DMS 273 treated with DMSO at 0.1 percent for 48 hours (cell line): Measurements from ENCODE around the gene PLXNA1.

ENCODE experiments used
- DNase-seq: peaks from one replicate; lab custom pipeline; 2025; lab: John Stamatoyannopoulos, UW

PLXNA1 gene

GRCh38 chr3:126952983-126953660, 29.8 kb upstream of the PLXNA1 start:
- DNase-seq = no peak

- no peak for DNase-seq
Measured at GRCh38 chr3:126954141-126954842, 28.6 kb upstream of the PLXNA1 start.

- no peak for DNase-seq
Measured at GRCh38 chr3:126955004-126955790, 27.7 kb upstream of the PLXNA1 start.

GRCh38 chr3:126956361-126956760, 26.6 kb upstream of the PLXNA1 start:
- DNase-seq = no peak

GRCh38 chr3:126956866-126957650, 25.9 kb upstream of the PLXNA1 start:
- DNase-seq = no peak

- no peak for DNase-seq
Measured at GRCh38 chr3:126957776-126958637, 24.9 kb upstream of the PLXNA1 start.

- DNase-seq = no peak
Measured at GRCh38 chr3:126958638-126959085, 24.3 kb upstream of the PLXNA1 start.

GRCh38 chr3:126959136-126959920, 23.6 kb upstream of the PLXNA1 start:
- no peak for DNase-seq

- DNase-seq = no peak
Measured at GRCh38 chr3:126959921-126960603, 22.9 kb upstream of the PLXNA1 start.

- DNase-seq = no peak
Measured at GRCh38 chr3:126960604-126960995, 22.3 kb upstream of the PLXNA1 start.

GRCh38 chr3:126961191-126961790, 21.6 kb upstream of the PLXNA1 start:
- peak; percentile 93 for DNase-seq

GRCh38 chr3:126961791-126962461, 21.0 kb upstream of the PLXNA1 start:
- DNase-seq = no peak

- DNase-seq = no peak
Measured at GRCh38 chr3:126962756-126963155, 20.2 kb upstream of the PLXNA1 start.

GRCh38 chr3:126963261-126964190, 19.4 kb upstream of the PLXNA1 start:
- no peak for DNase-seq

- no peak for DNase-seq
Measured at GRCh38 chr3:126964261-126964660, 18.7 kb upstream of the PLXNA1 start.

- DNase-seq = no peak
Measured at GRCh38 chr3:126964950-126965349, 18.0 kb upstream of the PLXNA1 start.

- no peak for DNase-seq
Measured at GRCh38 chr3:126965526-126966080, 17.3 kb upstream of the PLXNA1 start.
